A673 (cell line): ENCODE results near the gene FADS3. TPM values are rescaled to one million over a fixed set of nuclear protein-coding genes. Genes with fewer than 3 reads are reported as not detected.

ENCODE experiments used
- BruUV-seq: library from RNA; stranded (reverse); fragments of 400-500 nt; replicated peaks from 2 replicates; lab custom pipeline; 2021; lab: Mats Ljungman, UMichigan
- CTCF ChIA-PET: fragments of 300-600 bp; sonication (Branson Sonifier 250); formaldehyde crosslinking; loops from one replicate; lab custom pipeline; 2022; ENCODE audit warnings: antibody characterized with exemption; lab: Charles Lee
- POLR2A ChIA-PET: fragments of 300-600 bp; sonication (Branson Sonifier 250); formaldehyde crosslinking; loops from one replicate; lab custom pipeline; 2022; ENCODE audit warnings: antibody characterized with exemption; ENCODE audit not compliant: low non-redundant PET; lab: Charles Lee
- DNase-seq: peaks from one replicate; pipeline ENCODE4 v3.0.0-alpha.2; 2015; ENCODE audit warnings: low spot score
- H3K27ac ChIP-seq: fragments of 200-600 bp; sonication (generic); 2 replicates; pipeline ENCODE4 v1.5.1; 2016; ENCODE audit warnings: mixed run types, low read depth, mild to moderate bottlenecking, mixed read lengths, antibody characterized with exemption, low read length; ENCODE audit not compliant: poor library complexity, severe bottlenecking
- H3K27me3 ChIP-seq: fragments of 200-600 bp; sonication (generic); replicated peaks from 2 replicates; pipeline ENCODE4 v1.6.1; 2017; ENCODE audit warnings: mixed run types, low read depth, mild to moderate bottlenecking, mixed read lengths, antibody characterized with exemption, low read length; ENCODE audit not compliant: insufficient read depth, poor library complexity
- H3K36me3 ChIP-seq: fragments of 200-600 bp; sonication (generic); 2 replicates; pipeline ENCODE4 v1.6.1; 2016; ENCODE audit warnings: mixed run types, mild to moderate bottlenecking, mixed read lengths, antibody characterized with exemption, low read length; ENCODE audit not compliant: insufficient read depth, poor library complexity, severe bottlenecking
- H3K4me1 ChIP-seq: fragments of 200-600 bp; sonication (generic); 2 replicates; pipeline ENCODE4 v1.6.1; 2017; ENCODE audit warnings: mixed run types, mild to moderate bottlenecking, mixed read lengths, antibody characterized with exemption, low read length; ENCODE audit not compliant: insufficient read depth, poor library complexity, severe bottlenecking
- H3K4me3 ChIP-seq: fragments of 200-600 bp; sonication (generic); 2 replicates; pipeline ENCODE4 v1.5.1; 2016; ENCODE audit warnings: low read depth, mixed run types, mild to moderate bottlenecking, mixed read lengths, low read length; ENCODE audit not compliant: poor library complexity, severe bottlenecking
- H3K9me3 ChIP-seq: fragments of 200-600 bp; sonication (generic); 2 replicates; pipeline ENCODE4 v1.6.1; 2016; ENCODE audit warnings: mixed run types, low read depth, mild to moderate bottlenecking, mixed read lengths, antibody characterized with exemption, low read length; ENCODE audit not compliant: poor library complexity, severe bottlenecking
- EZH2 ChIP-seq: fragments of 200-600 bp; sonication (generic); IDR thresholded peaks from 2 replicates; pipeline ENCODE4 v1.6.1; 2017; ENCODE audit warnings: borderline replicate concordance, low read depth, mild to moderate bottlenecking, mixed read lengths, antibody characterized with exemption, low read length; ENCODE audit not compliant: poor library complexity, severe bottlenecking
- intact Hi-C: fragments of 100-400 bp; cut with micrococcal nuclease; formaldehyde crosslinking; loops from one replicate; pipeline ENCODE4 v1.10.0; 2022; ENCODE audit not compliant: unreplicated experiment
- total RNA-seq: library from RNA; stranded (reverse); gene quantifications from 2 replicates; pipeline ENCODE4 v1.2.3, GENCODE V29; 2021
- TF ChIP-seq, protein P1 (sequence below): fragments of 300-800, 200-600 bp; sonication (generic); conservative IDR thresholded peaks from 2 replicates; pipeline ENCODE4 v1.5.1; 2017; ENCODE audit warnings: low read depth, mild to moderate bottlenecking, antibody characterized with exemption, low read length, moderate library complexity, mixed read lengths

Gene FADS3
- total RNA-seq, 1 experiment from 2014 or later: 23.3 TPM

DNA sequence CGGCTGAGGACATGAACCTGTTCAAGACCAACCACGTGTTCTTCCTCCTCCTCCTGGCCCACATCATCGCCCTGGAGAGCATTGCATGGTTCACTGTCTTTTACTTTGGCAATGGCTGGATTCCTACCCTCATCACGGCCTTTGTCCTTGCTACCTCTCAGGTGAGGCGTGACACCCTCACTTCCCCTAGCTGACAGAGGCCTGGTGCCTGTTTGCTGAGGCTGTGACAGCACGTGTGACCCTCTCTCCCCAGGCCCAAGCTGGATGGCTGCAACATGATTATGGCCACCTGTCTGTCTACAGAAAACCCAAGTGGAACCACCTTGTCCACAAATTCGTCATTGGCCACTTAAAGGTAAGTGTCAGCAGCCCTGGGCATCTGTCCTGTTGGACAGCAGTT lies 51.0 kb downstream of the FADS3 start:
- H3K27ac ChIP-seq: no peak overlapping the region
- H3K9me3 ChIP-seq: no peaks in the 10 kb centered on the region
- no peaks in the 10 kb centered on the region for H3K27me3 ChIP-seq
- CTCF ChIA-PET: no interaction called here
- H3K4me3 ChIP-seq: no peak overlapping the region
- no peak for DNase-seq
- BruUV-seq: no TSS peak
- intact Hi-C loops: no loop called here
- peaks cover 24% of the 10 kb centered on the region for H3K4me1 ChIP-seq
- no peak for TF ChIP-seq EZH2
- TF ChIP-seq, protein P1, sequence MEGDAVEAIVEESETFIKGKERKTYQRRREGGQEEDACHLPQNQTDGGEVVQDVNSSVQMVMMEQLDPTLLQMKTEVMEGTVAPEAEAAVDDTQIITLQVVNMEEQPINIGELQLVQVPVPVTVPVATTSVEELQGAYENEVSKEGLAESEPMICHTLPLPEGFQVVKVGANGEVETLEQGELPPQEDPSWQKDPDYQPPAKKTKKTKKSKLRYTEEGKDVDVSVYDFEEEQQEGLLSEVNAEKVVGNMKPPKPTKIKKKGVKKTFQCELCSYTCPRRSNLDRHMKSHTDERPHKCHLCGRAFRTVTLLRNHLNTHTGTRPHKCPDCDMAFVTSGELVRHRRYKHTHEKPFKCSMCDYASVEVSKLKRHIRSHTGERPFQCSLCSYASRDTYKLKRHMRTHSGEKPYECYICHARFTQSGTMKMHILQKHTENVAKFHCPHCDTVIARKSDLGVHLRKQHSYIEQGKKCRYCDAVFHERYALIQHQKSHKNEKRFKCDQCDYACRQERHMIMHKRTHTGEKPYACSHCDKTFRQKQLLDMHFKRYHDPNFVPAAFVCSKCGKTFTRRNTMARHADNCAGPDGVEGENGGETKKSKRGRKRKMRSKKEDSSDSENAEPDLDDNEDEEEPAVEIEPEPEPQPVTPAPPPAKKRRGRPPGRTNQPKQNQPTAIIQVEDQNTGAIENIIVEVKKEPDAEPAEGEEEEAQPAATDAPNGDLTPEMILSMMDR: no peak
- H3K36me3 ChIP-seq: peaks cover 99% of the 10 kb centered on the region
- POLR2A ChIA-PET: no interaction called here

DNA sequence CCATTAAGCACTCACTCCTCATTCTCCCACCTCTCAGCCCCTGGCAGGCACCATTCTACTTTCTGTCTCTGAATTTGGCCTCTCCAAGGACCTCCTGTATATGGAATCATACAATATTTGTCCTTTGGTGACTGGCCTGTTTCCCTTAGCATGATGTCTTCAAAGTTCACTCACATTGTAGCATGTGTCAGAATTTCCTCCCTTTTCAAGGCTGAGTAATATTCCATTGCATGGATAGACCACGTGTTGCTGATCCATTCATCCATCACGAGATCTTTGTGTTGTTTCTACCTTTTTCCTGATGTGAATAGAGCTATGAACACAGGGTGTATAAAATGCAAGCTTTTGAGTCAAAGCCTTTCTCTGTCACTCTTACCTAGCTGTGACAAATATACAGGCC lies 51.6 kb downstream of the FADS3 start:
- H3K9me3 ChIP-seq: no peaks in the 10 kb centered on the region
- TF ChIP-seq, protein P1: no peak
- peaks cover 94% of the 10 kb centered on the region for H3K36me3 ChIP-seq
- H3K27ac ChIP-seq: no peak overlapping the region
- no peak overlapping the region for H3K4me3 ChIP-seq
- DNase-seq: no peak
- H3K4me1 ChIP-seq: peaks cover 26% of the 10 kb centered on the region
- no peaks in the 10 kb centered on the region for H3K27me3 ChIP-seq
- ChIA-PET CTCF (no interaction called here), POLR2A (interaction anchor here (0.7 kb wide), 1 partner anchor 360 kb away, joined by 4 read pairs; no protein-coding TSS in a partner anchor)
- BruUV-seq: no TSS peak
- intact Hi-C loops: no loop called here

DNA sequence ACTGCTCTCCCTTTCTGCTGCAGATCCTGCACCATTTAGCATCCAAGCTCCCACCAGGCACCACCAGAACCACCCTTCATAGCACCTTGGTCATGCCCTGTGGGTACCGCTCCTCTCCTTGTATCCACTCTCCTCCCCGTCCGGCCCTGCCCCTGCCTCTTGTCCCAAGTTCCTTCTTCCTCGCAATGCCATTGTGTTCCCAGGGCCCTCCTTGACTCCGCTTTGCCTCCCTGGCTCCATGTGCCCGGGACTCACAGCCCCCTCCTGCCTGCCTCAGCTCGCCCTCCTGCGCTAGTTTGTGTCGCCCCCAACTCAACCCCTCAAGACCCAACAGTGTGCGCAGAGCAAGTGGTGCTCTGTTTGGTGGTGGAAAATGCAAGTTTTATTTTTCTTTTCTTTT lies 52.4 kb downstream of the FADS3 start:
- Histone ChIP-seq H3K9me3 (no peaks in the 10 kb centered on the region), H3K27me3 (no peaks in the 10 kb centered on the region), H3K36me3 (peaks cover 89% of the 10 kb centered on the region), H3K27ac (peak overlapping the region; percentile 97), H3K4me1 (peaks cover 35% of the 10 kb centered on the region), H3K4me3 (no peak overlapping the region)
- no TSS peak for BruUV-seq
- no peak for DNase-seq
- POLR2A ChIA-PET: interaction anchor here (0.7 kb wide), 1 partner anchor 359 kb away, joined by 4 read pairs; no protein-coding TSS in a partner anchor
- intact Hi-C loops: no loop called here
- CTCF ChIA-PET: no interaction called here
- TF ChIP-seq, protein P1: no peak
- TF ChIP-seq EZH2: no peak
